Activated CD4-positive, CD25-positive, alpha-beta regulatory T cell treated with anti-CD3 and anti-CD28 coated beads, Interleukin-2, amount 50 U/mL, for 16 hours (primary cell): ENCODE results near the gene HCST.
"Not testable (repeated sequence)": the region's sequence is repeated elsewhere in the genome, so short reads cannot be mapped to it uniquely, and the experiment has no call there.

ENCODE experiments used
- DNase-seq: peaks from one replicate; pipeline ENCODE4 v3.0.0-alpha.2; 2020; ENCODE audit warnings: low read depth, low spot score

The HCST gene

GRCh38 chr19:35901854-35902661 is at the start of gene HCST:
Gene HCST, plus strand, starts transcription at chr19:35902529. Its CDS starts 65 bp downstream, at chr19:35902594.
- DNase-seq, result no peak

- no peak for DNase-seq
Observed at GRCh38 chr19:35853038-35853756, 49.1 kb upstream of the HCST start.

- no peak for DNase-seq
Observed at GRCh38 chr19:35856546-35857149, 45.7 kb upstream of the HCST start, which contains the start of gene KIRREL2. Gene KIRREL2, plus strand, starts transcription at chr19:35856911. Its CDS starts 209 bp downstream, at chr19:35857120.

GRCh38 chr19:35858311-35858710 is 44.0 kb upstream of the HCST start:
- no peak for DNase-seq

GRCh38 chr19:35859414-35859813 is 42.9 kb upstream of the HCST start:
- DNase-seq, result no peak

GRCh38 chr19:35860436-35860817 is 41.9 kb upstream of the HCST start:
- DNase-seq, result no peak

GRCh38 chr19:35860818-35861639 is 41.3 kb upstream of the HCST start:
- DNase-seq, result no peak

GRCh38 chr19:35861640-35862160 is 40.6 kb upstream of the HCST start:
- DNase-seq, result no peak

GRCh38 chr19:35862528-35862927 is 39.8 kb upstream of the HCST start:
- DNase-seq, result no peak

- DNase-seq, result no peak
Observed at GRCh38 chr19:35863018-35863417, 39.3 kb upstream of the HCST start.

- DNase-seq, result peak; percentile 37
Observed at GRCh38 chr19:35868172-35868822, 34.0 kb upstream of the HCST start, which contains the start of gene APLP1. Gene APLP1, plus strand, starts transcription at chr19:35868574. Its CDS starts 63 bp downstream, at chr19:35868637.

- DNase-seq, result no peak
Observed at GRCh38 chr19:35868823-35869326, 33.5 kb upstream of the HCST start.

GRCh38 chr19:35869327-35870123 is 32.8 kb upstream of the HCST start:
- peak; percentile 50 for DNase-seq

GRCh38 chr19:35870124-35870736 is 32.1 kb upstream of the HCST start:
- DNase-seq, result not testable (repeated sequence)

GRCh38 chr19:35870798-35871197 is 31.5 kb upstream of the HCST start:
- DNase-seq, result no peak

GRCh38 chr19:35871611-35872010 is 30.7 kb upstream of the HCST start:
- no peak for DNase-seq

- DNase-seq, result no peak
Observed at GRCh38 chr19:35872180-35872579, 30.1 kb upstream of the HCST start.

GRCh38 chr19:35874392-35874930 is 27.9 kb upstream of the HCST start:
- DNase-seq, result no peak

GRCh38 chr19:35879068-35879467 is 23.3 kb upstream of the HCST start:
- DNase-seq, result no peak
